Gastrocnemius medialis (tissue), 4 donors: Measurements from ENCODE around the gene FBXW2.

Source experiments
- CTCF ChIP-seq, 5 experiments: fragments of 450-650 bp in 3 of 5; fragments of 200-600 bp in 2 of 5; sonication (generic) in 2 of 5; IDR thresholded peaks in 4 of 5; conservative IDR thresholded peaks in 1 of 5; 1 replicate in 4 of 5; 2 replicates in 1 of 5; pipeline ENCODE4 v1.5.1; 2016 to 2019; ENCODE audit warnings: antibody characterized with exemption in 5 of 5, mild to moderate bottlenecking in 3 of 5, moderate library complexity in 3 of 5
- POLR2A ChIP-seq, 2 donors: fragments of 450-650 bp; IDR thresholded peaks; one replicate each; pipeline ENCODE4 v1.6.1; 2017; ENCODE audit warnings: antibody characterized with exemption in 2 of 2, mild to moderate bottlenecking in 2 of 2, moderate library complexity in 2 of 2

- no peak for TF ChIP-seq POLR2A (IDR thresholded peaks at IDR 0.05)
- no peak for TF ChIP-seq CTCF (IDR thresholded peaks at IDR 0.05 in 4 of 5, conservative IDR thresholded peaks at IDR 0.05 in 1 of 5)
Observed at GRCh38 chr9:120837921-120838320, 44.7 kb upstream of the FBXW2 start.
